ENCODE measurements around the gene FHOD3. TPM values are rescaled to one million over a fixed set of nuclear protein-coding genes. Genes with fewer than 3 reads are reported as not detected.

The FHOD3 gene
- total RNA-seq, 1 donor: 3.0 TPM

GRCh38 chr18:36697905-36698304, 400.4 kb downstream of the FHOD3 start:
- H3K4me3 ChIP-seq (ENCODE audit: low read depth, low read length): no peak overlapping the region
- peak; percentile 88 for DNase-seq (ENCODE audit: low read depth)
- no peak for TF ChIP-seq CTCF (IDR thresholded peaks at IDR 0.05; ENCODE audit: insufficient read depth, low read length)

- no peak for TF ChIP-seq CTCF (IDR thresholded peaks at IDR 0.05; ENCODE audit: insufficient read depth, low read length)
- no peak overlapping the region for H3K4me3 ChIP-seq (ENCODE audit: low read depth, low read length)
- DNase-seq (ENCODE audit: low read depth): no peak
Observed at GRCh38 chr18:36700955-36701354, 403.4 kb downstream of the FHOD3 start.

- TF ChIP-seq CTCF (IDR thresholded peaks at IDR 0.05; ENCODE audit: insufficient read depth, low read length): no peak
- DNase-seq (ENCODE audit: low read depth): peak; percentile 67
- no peak overlapping the region for H3K4me3 ChIP-seq (ENCODE audit: low read depth, low read length)
Observed at GRCh38 chr18:36702401-36703013, 405.0 kb downstream of the FHOD3 start.

- TF ChIP-seq CTCF (IDR thresholded peaks at IDR 0.05; ENCODE audit: insufficient read depth, low read length): no peak
- no peak for DNase-seq (ENCODE audit: low read depth)
- H3K4me3 ChIP-seq (ENCODE audit: low read depth, low read length): no peak overlapping the region
Observed at GRCh38 chr18:36704156-36704555, 406.6 kb downstream of the FHOD3 start.

GRCh38 chr18:36706134-36706881, 408.8 kb downstream of the FHOD3 start:
- H3K4me3 ChIP-seq (ENCODE audit: low read depth, low read length): no peak overlapping the region
- DNase-seq (ENCODE audit: low read depth): no peak
- no peak for TF ChIP-seq CTCF (IDR thresholded peaks at IDR 0.05; ENCODE audit: insufficient read depth, low read length)

GRCh38 chr18:36708366-36708765, 410.9 kb downstream of the FHOD3 start:
- TF ChIP-seq CTCF (IDR thresholded peaks at IDR 0.05; ENCODE audit: insufficient read depth, low read length): no peak
- no peak for DNase-seq (ENCODE audit: low read depth)
- H3K4me3 ChIP-seq (ENCODE audit: low read depth, low read length): no peak overlapping the region
